Measurements from ENCODE around the gene FASTK. TPM values are rescaled to one million over a fixed set of nuclear protein-coding genes. Genes with fewer than 3 reads are reported as not detected.

Gene FASTK
- polyA plus RNA-seq, 1 experiment: 89.9 TPM

GRCh38 chr7:151102991-151103390 lies 22.4 kb upstream of the FASTK start:
- no peak for DNase-seq (ENCODE audit: low read depth)
- POLR2A ChIA-PET: no interaction called here
- Histone ChIP-seq H3K27me3 (ENCODE audit: control insufficient read depth, insufficient read depth, low read length) (no peaks in the 10 kb centered on the region), H3K36me3 (ENCODE audit: control insufficient read depth, insufficient read depth, low read length) (no peaks in the 10 kb centered on the region; the same call in 1 of the 2 replicates), H3K4me3 (ENCODE audit: low read depth, low read length) (no peak overlapping the region)
- CTCF ChIA-PET: interaction anchor here (0.9 to 3.2 kb wide), 4 partner anchors 11 to 84 kb away, joined by 3 to 16 read pairs (median 4); partner anchors contain the start of gene CDK5
- TF ChIP-seq CTCF (IDR thresholded peaks at IDR 0.05; ENCODE audit: insufficient read depth, low read depth, low read length): no peak

- peaks cover 1% of the 10 kb centered on the region; the same call in 1 of the 2 replicates for H3K36me3 ChIP-seq (ENCODE audit: control insufficient read depth, insufficient read depth, low read length)
- CTCF ChIA-PET: interaction anchor here (2.3 to 3.2 kb wide), 2 partner anchors 9 to 83 kb away, joined by 11 to 16 read pairs; no protein-coding TSS in a partner anchor
- no peak overlapping the region for H3K4me3 ChIP-seq (ENCODE audit: low read depth, low read length)
- H3K27me3 ChIP-seq (ENCODE audit: control insufficient read depth, insufficient read depth, low read length): no peaks in the 10 kb centered on the region
- DNase-seq (ENCODE audit: low read depth): no peak
- POLR2A ChIA-PET: no interaction called here
- no peak for TF ChIP-seq CTCF (IDR thresholded peaks at IDR 0.05; ENCODE audit: insufficient read depth, low read depth, low read length)
Measured at GRCh38 chr7:151101621-151102396, 21.2 kb upstream of the FASTK start.

- ChIA-PET CTCF (interaction anchor here (1.3 to 2.3 kb wide), 2 partner anchors 9 to 10 kb away, joined by 3 to 11 read pairs; no protein-coding TSS in a partner anchor), POLR2A (no interaction called here)
- H3K4me3 ChIP-seq (ENCODE audit: low read depth, low read length): no peak overlapping the region
- no peak for DNase-seq (ENCODE audit: low read depth)
- peaks cover 3% of the 10 kb centered on the region; the same call in 1 of the 2 replicates for H3K36me3 ChIP-seq (ENCODE audit: control insufficient read depth, insufficient read depth, low read length)
- no peaks in the 10 kb centered on the region for H3K27me3 ChIP-seq (ENCODE audit: control insufficient read depth, insufficient read depth, low read length)
- TF ChIP-seq CTCF (IDR thresholded peaks at IDR 0.05; ENCODE audit: insufficient read depth, low read depth, low read length): no peak
Measured at GRCh38 chr7:151100921-151101320, 20.3 kb upstream of the FASTK start.

- POLR2A ChIA-PET: no interaction called here
- no peak for TF ChIP-seq CTCF (IDR thresholded peaks at IDR 0.05; ENCODE audit: insufficient read depth, low read depth, low read length)
- Histone ChIP-seq H3K36me3 (ENCODE audit: control insufficient read depth, insufficient read depth, low read length) (peaks cover 3% of the 10 kb centered on the region; the same call in 1 of the 2 replicates), H3K4me3 (ENCODE audit: low read depth, low read length) (no peak overlapping the region), H3K27me3 (ENCODE audit: control insufficient read depth, insufficient read depth, low read length) (no peaks in the 10 kb centered on the region)
- no peak for DNase-seq (ENCODE audit: low read depth)
- CTCF ChIA-PET: interaction anchor here (0.9 to 2.3 kb wide), 4 partner anchors 8 to 90 kb away, joined by 3 to 11 read pairs (median 4); no protein-coding TSS in a partner anchor
Measured at GRCh38 chr7:151099486-151100211, 19.0 kb upstream of the FASTK start.
